K562 (cell line): Measurements from ENCODE around the gene C12orf60. TPM values are rescaled to one million over a fixed set of nuclear protein-coding genes. Genes with fewer than 3 reads are reported as not detected.

Experiments used
- ATF1 ChIP-seq, 2 experiments: fragments of 450-650 bp in 1 of 2; IDR thresholded peaks; 2 replicates each; pipeline ENCODE4 v1.6.1; 2016; ENCODE audit warnings: missing compliant biosample characterization in 1 of 2, missing genetic modification characterization in 1 of 2
- CHD2 ChIP-seq: IDR thresholded peaks from 2 replicates; pipeline ENCODE4 v1.6.1; 2011; ENCODE audit warnings: low read depth, low read length
- CREB1 ChIP-seq, 2 experiments: sonication (generic) in 1 of 2; formaldehyde crosslinking in 1 of 2; IDR thresholded peaks; 2 replicates each; pipeline versions ENCODE4 v1.6.1 to v1.8.0; 2012 to 2022; ENCODE audit warnings: inconsistent platforms in 1 of 2, mild to moderate bottlenecking in 1 of 2, missing genetic modification reagents in 1 of 2, moderate library complexity in 1 of 2
- HNRNPLL ChIP-seq: fragments of 200-400 bp; formaldehyde crosslinking; IDR thresholded peaks from 2 replicates; pipeline ENCODE4 v1.6.1; 2017; ENCODE audit warnings: low read length, low read depth, mild to moderate bottlenecking; ENCODE audit not compliant: poor library complexity, severe bottlenecking
- IRF9 ChIP-seq: fragments of 450-650 bp; IDR thresholded peaks from 2 replicates; pipeline ENCODE4 v1.6.1; 2016; ENCODE audit warnings: missing biosample characterization, missing genetic modification characterization
- L3MBTL2 ChIP-seq: fragments of 450-650 bp; IDR thresholded peaks from 2 replicates; pipeline ENCODE4 v1.6.1; 2016; ENCODE audit warnings: mild to moderate bottlenecking, moderate library complexity
- MAFG ChIP-seq: fragments of 450-650 bp; conservative IDR thresholded peaks from 2 replicates; pipeline ENCODE4 v1.6.1; 2016; ENCODE audit warnings: missing genetic modification characterization, missing compliant biosample characterization
- MEF2D ChIP-seq: conservative IDR thresholded peaks from 2 replicates; pipeline ENCODE4 v1.6.1; 2016; ENCODE audit warnings: low read depth, missing genetic modification characterization, missing compliant biosample characterization
- PHF8 ChIP-seq: fragments of 200-600 bp; sonication (generic); IDR thresholded peaks from 2 replicates; pipeline ENCODE4 v1.6.1; 2012; ENCODE audit warnings: mixed run types, mild to moderate bottlenecking, inconsistent platforms, low read length, moderate library complexity, borderline replicate concordance
- PML ChIP-seq: IDR thresholded peaks from 2 replicates; pipeline ENCODE4 v1.6.1; 2012; ENCODE audit warnings: low read length, inconsistent platforms
- POLR2H ChIP-seq: IDR thresholded peaks from 2 replicates; pipeline ENCODE4 v1.6.1; 2016; ENCODE audit warnings: missing genetic modification characterization, low read depth, mild to moderate bottlenecking, control low read depth, missing compliant biosample characterization, moderate library complexity
- PURB ChIP-seq: sonication (generic); formaldehyde crosslinking; IDR thresholded peaks from 2 replicates; pipeline ENCODE4 v1.9.0; 2021; ENCODE audit warnings: low read depth, mild to moderate bottlenecking, missing genetic modification reagents
- RAD51 ChIP-seq: fragments of 450-650 bp; IDR thresholded peaks from 2 replicates; pipeline ENCODE4 v1.7.1; 2016; ENCODE audit warnings: low read depth, mild to moderate bottlenecking, borderline replicate concordance
- RFX1 ChIP-seq: fragments of 450-650 bp; IDR thresholded peaks from 2 replicates; pipeline ENCODE4 v1.6.1; 2016; ENCODE audit warnings: mild to moderate bottlenecking, moderate library complexity
- SIN3B ChIP-seq: fragments of 450-650 bp; IDR thresholded peaks from 2 replicates; pipeline ENCODE4 v1.6.1; 2017; ENCODE audit warnings: low read depth, mild to moderate bottlenecking, moderate library complexity
- SMARCA4 ChIP-seq: fragments of 450-650 bp; IDR thresholded peaks from 2 replicates; pipeline ENCODE4 v1.6.1; 2016
- SMARCC2 ChIP-seq: fragments of 450-650 bp; IDR thresholded peaks from 2 replicates; pipeline ENCODE4 v1.6.1; 2017; ENCODE audit warnings: antibody characterized with exemption, moderate library complexity, mild to moderate bottlenecking, low read depth
- SNIP1 ChIP-seq: fragments of 450-650 bp; IDR thresholded peaks from 2 replicates; pipeline ENCODE4 v1.7.1; 2017; ENCODE audit warnings: low read depth, mild to moderate bottlenecking
- ZKSCAN8 ChIP-seq: fragments of 200-800 bp; sonication (Bioruptor generic); IDR thresholded peaks from 2 replicates; pipeline ENCODE4 v1.6.1; 2016; ENCODE audit warnings: missing genetic modification characterization, missing compliant biosample characterization
- ZNF134 ChIP-seq: fragments of 250-450 bp; sonication (Bioruptor Pico); conservative IDR thresholded peaks from 2 replicates; pipeline ENCODE4 v1.4.0; 2020
- ZNF384 ChIP-seq: IDR thresholded peaks from 2 replicates; pipeline ENCODE4 v1.6.1; 2012; ENCODE audit warnings: low read depth, low read length, improper control_type of control experiment
- ZNF699 ChIP-seq: fragments of 250-450 bp; sonication (Bioruptor Pico); IDR thresholded peaks from 2 replicates; pipeline ENCODE4 v1.8.0; 2021; ENCODE audit warnings: mild to moderate bottlenecking, moderate library complexity; ENCODE audit not compliant: insufficient replicate concordance
- ZNF780A ChIP-seq: fragments of 250-450 bp; sonication (Bioruptor Pico); IDR thresholded peaks from 2 replicates; pipeline ENCODE4 v1.5.0; 2021; ENCODE audit warnings: mild to moderate bottlenecking
- ZSCAN32 ChIP-seq: fragments of 450-650 bp; formaldehyde crosslinking; IDR thresholded peaks from 2 replicates; pipeline ENCODE4 v1.4.0; 2020; ENCODE audit warnings: mild to moderate bottlenecking, moderate library complexity
- polyA plus RNA-seq, 8 experiments: library from polyadenylated mRNA; depleted of rRNA in 4 of 8; stranded (reverse) in 5 of 8; unstranded in 3 of 8; fragments of >200 nt; fragmentation: Nextera tagmentation in 2 of 8; fragmentation: Illumina TruSeq in 1 of 8; extraction: Ambion mirVana in 2 of 8; extraction: Trizol in 1 of 8; gene quantifications; 2 replicates each; pipeline versions ENCODE4 v1.2.1 to v1.2.3, GENCODE V29; 2011 to 2014; ENCODE audit warnings: inconsistent platforms in 1 of 8, missing spikeins in 1 of 8
- total RNA-seq, 7 experiments: library from RNA; depleted of rRNA in 6 of 7; stranded (reverse); fragments of >200 nt in 6 of 7; fragmentation: Illumina TruSeq in 2 of 7; extraction: Trizol in 2 of 7; gene quantifications; 2 replicates each; pipeline versions ENCODE4 v1.2.1 to v1.2.3, GENCODE V29; 2011 to 2021; ENCODE audit warnings: low replicate concordance in 1 of 7
- TF ChIP-seq, protein P1 (sequence below): sonication (generic); formaldehyde crosslinking; IDR thresholded peaks from 2 replicates; pipeline ENCODE4 v1.8.0; 2022; ENCODE audit warnings: mild to moderate bottlenecking, missing genetic modification reagents

Gene C12orf60
- total and polyA plus RNA-seq, 9 of the 15 experiments (the other 6 are each of a cell fraction or from before 2014, with no cell fraction given): 0.41 to 4.4 (median 2.5) TPM

GRCh38 chr12:14803011-14803829, at the start of gene C12orf60, which contains the start of gene WBP11 (continued):
- TF ChIP-seq ZSCAN32 (CRISPR knock-in tag): no peak
- peak; percentile 55; the same call in 1 of the 2 replicates for TF ChIP-seq SNIP1
- TF ChIP-seq, protein P1, sequence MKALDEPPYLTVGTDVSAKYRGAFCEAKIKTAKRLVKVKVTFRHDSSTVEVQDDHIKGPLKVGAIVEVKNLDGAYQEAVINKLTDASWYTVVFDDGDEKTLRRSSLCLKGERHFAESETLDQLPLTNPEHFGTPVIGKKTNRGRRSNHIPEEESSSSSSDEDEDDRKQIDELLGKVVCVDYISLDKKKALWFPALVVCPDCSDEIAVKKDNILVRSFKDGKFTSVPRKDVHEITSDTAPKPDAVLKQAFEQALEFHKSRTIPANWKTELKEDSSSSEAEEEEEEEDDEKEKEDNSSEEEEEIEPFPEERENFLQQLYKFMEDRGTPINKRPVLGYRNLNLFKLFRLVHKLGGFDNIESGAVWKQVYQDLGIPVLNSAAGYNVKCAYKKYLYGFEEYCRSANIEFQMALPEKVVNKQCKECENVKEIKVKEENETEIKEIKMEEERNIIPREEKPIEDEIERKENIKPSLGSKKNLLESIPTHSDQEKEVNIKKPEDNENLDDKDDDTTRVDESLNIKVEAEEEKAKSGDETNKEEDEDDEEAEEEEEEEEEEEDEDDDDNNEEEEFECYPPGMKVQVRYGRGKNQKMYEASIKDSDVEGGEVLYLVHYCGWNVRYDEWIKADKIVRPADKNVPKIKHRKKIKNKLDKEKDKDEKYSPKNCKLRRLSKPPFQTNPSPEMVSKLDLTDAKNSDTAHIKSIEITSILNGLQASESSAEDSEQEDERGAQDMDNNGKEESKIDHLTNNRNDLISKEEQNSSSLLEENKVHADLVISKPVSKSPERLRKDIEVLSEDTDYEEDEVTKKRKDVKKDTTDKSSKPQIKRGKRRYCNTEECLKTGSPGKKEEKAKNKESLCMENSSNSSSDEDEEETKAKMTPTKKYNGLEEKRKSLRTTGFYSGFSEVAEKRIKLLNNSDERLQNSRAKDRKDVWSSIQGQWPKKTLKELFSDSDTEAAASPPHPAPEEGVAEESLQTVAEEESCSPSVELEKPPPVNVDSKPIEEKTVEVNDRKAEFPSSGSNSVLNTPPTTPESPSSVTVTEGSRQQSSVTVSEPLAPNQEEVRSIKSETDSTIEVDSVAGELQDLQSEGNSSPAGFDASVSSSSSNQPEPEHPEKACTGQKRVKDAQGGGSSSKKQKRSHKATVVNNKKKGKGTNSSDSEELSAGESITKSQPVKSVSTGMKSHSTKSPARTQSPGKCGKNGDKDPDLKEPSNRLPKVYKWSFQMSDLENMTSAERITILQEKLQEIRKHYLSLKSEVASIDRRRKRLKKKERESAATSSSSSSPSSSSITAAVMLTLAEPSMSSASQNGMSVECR (CRISPR knock-in tag): 0 out of 2 replicates have a peak, but pooled peaks have one; percentile 44
- TF ChIP-seq SIN3B: peak; percentile 45; the same call in 1 of the 2 replicates
- TF ChIP-seq SMARCC2: no peak
- TF ChIP-seq ZNF699: no peak
- 0 out of 2 replicates have a peak, but pooled peaks have one; percentile 20 for TF ChIP-seq PML
- TF ChIP-seq ZNF780A: no peak
- peak; percentile 55 for TF ChIP-seq HNRNPLL
- peak; percentile 52 for TF ChIP-seq CHD2
- TF ChIP-seq PHF8: peak; percentile 79; the same call in 1 of the 2 replicates
- no peak for TF ChIP-seq ZNF384
- TF ChIP-seq ZNF134 (CRISPR knock-in tag): no peak
- no peak for TF ChIP-seq MEF2D (tag)
- no peak for TF ChIP-seq MAFG (tag)
- no peak for TF ChIP-seq PURB (CRISPR knock-in tag)
- TF ChIP-seq IRF9 (tag): no peak
- TF ChIP-seq RAD51: no peak
- no peak for TF ChIP-seq ZKSCAN8 (CRISPR knock-in tag)
- peak; percentile 51 for TF ChIP-seq L3MBTL2
- TF ChIP-seq POLR2H (tag): peak; percentile 77
- TF ChIP-seq ATF1 (CRISPR knock-in tag; IDR thresholded peaks at IDR 0.05): no peak
- TF ChIP-seq ATF1 (tag; IDR thresholded peaks at IDR 0.05): peak; percentile 92
- peak; percentile 53; the same call in 1 of the 2 replicates for TF ChIP-seq CREB1 (IDR thresholded peaks at IDR 0.05)
- no peak for TF ChIP-seq CREB1 (CRISPR knock-in tag; IDR thresholded peaks at IDR 0.05)
- TF ChIP-seq SMARCA4: no peak
- peak; percentile 75 for TF ChIP-seq RFX1
